IMR-90 (cell line): ENCODE data around the gene OR2A25. TPM values are rescaled to one million over a fixed set of nuclear protein-coding genes. Genes with fewer than 3 reads are reported as not detected.

ENCODE experiments used
- ATAC-seq: fragments of 200-7000 bp; cut with Tn5 transposase; 2 replicates; pipeline ENCODE4 v1.9.1; 2020; ENCODE audit warnings: low read depth, mild to moderate bottlenecking, moderate library complexity
- BruUV-seq: library from RNA; stranded (reverse); fragments of 400-500 nt; replicated peaks from 2 replicates; lab custom pipeline; 2021; lab: Mats Ljungman, UMichigan
- CTCF ChIA-PET: fragments of 300-600 bp; formaldehyde crosslinking; extraction: SDS; loops from one replicate; lab custom pipeline; 2021; ENCODE audit warnings: antibody characterized with exemption; lab: Yijun Ruan, JAX
- POLR2A ChIA-PET: fragments of 300-600 bp; sonication (Branson Sonifier 250); formaldehyde crosslinking; loops from one replicate; lab custom pipeline; 2022; ENCODE audit warnings: antibody characterized with exemption; ENCODE audit not compliant: unreplicated experiment; lab: Charles Lee
- DNase-seq: peaks from one replicate; pipeline ENCODE4 v3.0.0; 2013
- H2AFZ ChIP-seq: replicated peaks from 2 replicates; pipeline ENCODE3; 2013; ENCODE audit warnings: low read length, mild to moderate bottlenecking; ENCODE audit not compliant: poor library complexity
- H2AK5ac ChIP-seq: 2 replicates; pipeline ENCODE4 v1.6.1; 2013; ENCODE audit warnings: low read depth, low read length, inconsistent platforms
- H2AK9ac ChIP-seq: replicated peaks from 2 replicates; pipeline ENCODE3; 2013; ENCODE audit warnings: mild to moderate bottlenecking, low read depth, low read length, moderate library complexity; ENCODE audit not compliant: poor library complexity
- H2BK120ac ChIP-seq: 2 replicates; pipeline ENCODE4 v1.6.1; 2013; ENCODE audit warnings: low read depth, low read length, inconsistent platforms
- H2BK15ac ChIP-seq: 3 replicates; pipeline ENCODE4 v1.6.1; 2013; ENCODE audit warnings: low read depth, low read length, inconsistent platforms
- H2BK20ac ChIP-seq: 2 replicates; pipeline ENCODE4 v1.6.1; 2013; ENCODE audit warnings: low read depth, mild to moderate bottlenecking, inconsistent platforms, low read length, moderate library complexity
- H2BK5ac ChIP-seq: 2 replicates; pipeline ENCODE4 v1.6.1; 2013; ENCODE audit warnings: mild to moderate bottlenecking, low read depth, low read length, inconsistent platforms; ENCODE audit not compliant: poor library complexity, severe bottlenecking
- H3K14ac ChIP-seq: replicated peaks from 2 replicates; pipeline ENCODE4 v1.6.1; 2013; ENCODE audit warnings: low read depth, low read length, inconsistent platforms
- H3K18ac ChIP-seq: 2 replicates; pipeline ENCODE4 v1.6.1; 2013; ENCODE audit warnings: low read depth, low read length, control low read depth
- H3K23ac ChIP-seq: 2 replicates; pipeline ENCODE4 v1.6.1; 2013; ENCODE audit warnings: low read depth, low read length, inconsistent platforms
- H3K27ac ChIP-seq: 2 replicates; pipeline ENCODE4 v1.5.1; 2013; ENCODE audit warnings: mild to moderate bottlenecking, control low read depth, low read length; ENCODE audit not compliant: insufficient read depth
- H3K27me3 ChIP-seq: 2 replicates; pipeline ENCODE4 v1.6.1; 2013; ENCODE audit warnings: low read length; ENCODE audit not compliant: control insufficient read depth, insufficient read depth
- H3K36me3 ChIP-seq: 2 replicates; pipeline ENCODE4 v1.6.1; 2013; ENCODE audit warnings: low read length, mixed read lengths; ENCODE audit not compliant: control insufficient read depth, insufficient read depth
- H3K4ac ChIP-seq: 2 replicates; pipeline ENCODE4 v1.6.1; 2013; ENCODE audit warnings: low read depth, low read length, inconsistent platforms
- H3K4me1 ChIP-seq: 2 replicates; pipeline ENCODE4 v1.6.1; 2013; ENCODE audit warnings: low read length, mixed read lengths; ENCODE audit not compliant: control insufficient read depth, insufficient read depth
- H3K4me2 ChIP-seq: 2 replicates; pipeline ENCODE4 v1.6.1; 2013; ENCODE audit warnings: low read depth, mild to moderate bottlenecking, control low read depth, low read length, moderate library complexity
- H3K4me3 ChIP-seq: 2 replicates; pipeline ENCODE4 v1.5.1; 2013; ENCODE audit warnings: low read depth, mild to moderate bottlenecking, control low read depth, low read length, moderate library complexity; ENCODE audit not compliant: insufficient read depth
- H3K56ac ChIP-seq: 2 replicates; pipeline ENCODE4 v1.6.1; 2013; ENCODE audit warnings: low read length, inconsistent platforms; ENCODE audit not compliant: insufficient read depth; ENCODE audit errors: extremely low read depth
- H3K79me1 ChIP-seq, 2 experiments: 2 replicates each; pipeline ENCODE4 v1.6.1; 2013; ENCODE audit warnings: low read length in 2 of 2, inconsistent platforms in 1 of 2, low read depth in 1 of 2
- H3K9ac ChIP-seq: 2 replicates; pipeline ENCODE4 v1.6.1; 2013; ENCODE audit warnings: low read depth, low read length, control low read depth
- H3K9me1 ChIP-seq: 2 replicates; pipeline ENCODE4 v1.6.1; 2013; ENCODE audit warnings: low read length, inconsistent platforms; ENCODE audit not compliant: insufficient read depth
- H3K9me3 ChIP-seq: 2 replicates; pipeline ENCODE4 v1.6.1; 2013; ENCODE audit warnings: low read length; ENCODE audit not compliant: control insufficient read depth, insufficient read depth
- H4K20me1 ChIP-seq: 2 replicates; pipeline ENCODE4 v1.6.1; 2013; ENCODE audit warnings: low read length, inconsistent platforms; ENCODE audit not compliant: insufficient read depth
- H4K5ac ChIP-seq: 2 replicates; pipeline ENCODE4 v1.6.1; 2013; ENCODE audit warnings: mild to moderate bottlenecking, low read depth, low read length, control low read depth
- H4K8ac ChIP-seq, 2 experiments: 2 replicates each; pipeline ENCODE4 v1.6.1; 2013; ENCODE audit warnings: low read depth in 2 of 2, low read length in 2 of 2, control low read depth in 1 of 2, inconsistent platforms in 1 of 2
- H4K91ac ChIP-seq: 2 replicates; pipeline ENCODE4 v1.6.1; 2013; ENCODE audit warnings: low read depth, low read length, inconsistent platforms; ENCODE audit not compliant: insufficient read depth
- BHLHE40 ChIP-seq: fragments of 150-350 bp; IDR thresholded peaks from 2 replicates; pipeline ENCODE4 v1.6.1; 2016; ENCODE audit warnings: mild to moderate bottlenecking, low read depth, low read length
- MAFK ChIP-seq: IDR thresholded peaks from 2 replicates; pipeline ENCODE4 v1.6.1; 2012; ENCODE audit warnings: low read depth, low read length, improper control_type of control experiment
- NFE2L2 ChIP-seq: fragments of 150-350 bp; IDR thresholded peaks from 2 replicates; pipeline ENCODE4 v1.6.1; 2016; ENCODE audit warnings: low read depth, mild to moderate bottlenecking, low read length
- POLR2A ChIP-seq: IDR thresholded peaks from 2 replicates; pipeline ENCODE4 v1.6.1; 2012; ENCODE audit warnings: mild to moderate bottlenecking, low read depth, low read length
- RCOR1 ChIP-seq: IDR thresholded peaks from 2 replicates; pipeline ENCODE4 v1.6.1; 2012; ENCODE audit warnings: mild to moderate bottlenecking, low read length, improper control_type of control experiment; ENCODE audit not compliant: insufficient replicate concordance
- RFX5 ChIP-seq: IDR thresholded peaks from 2 replicates; pipeline ENCODE4 v1.8.0; 2012; ENCODE audit warnings: low read depth, mild to moderate bottlenecking, low read length, moderate library complexity
- WGBS, 2 experiments: methylation state at CpG; one replicate each; pipeline versions ENCODE4 v1.1.5 to v1.1.7; 2013; ENCODE audit warnings: missing lambda C conversion rate in 2 of 2; ENCODE audit not compliant: insufficient read length in 1 of 2; ENCODE audit errors: extremely low coverage in 2 of 2; 5-methylcytosine and 5-hydroxymethylcytosine counted together
- dilution Hi-C: fragments of 300-500 bp; cut with HindIII; formaldehyde crosslinking; loops from one replicate; pipeline ENCODE4 v1.14.3; 2018; ENCODE audit warnings: low sequenced_read_pairs; ENCODE audit not compliant: unreplicated experiment
- in situ Hi-C: fragments of 300-500 bp; cut with MboI; formaldehyde crosslinking; loops from 3 replicates; pipeline ENCODE4 v1.14.3; 2019; ENCODE audit warnings: low sequenced_read_pairs, inconsistent platforms, mixed read lengths
- intact Hi-C: fragments of 100-400 bp; cut with micrococcal nuclease; formaldehyde crosslinking; loops from 2 replicates; pipeline ENCODE4 v1.10.0; 2022
- polyA plus RNA-seq, 3 experiments: library from polyadenylated mRNA; depleted of rRNA; stranded (reverse); fragments of >200 nt; gene quantifications; 2 replicates each; pipeline ENCODE4 v1.2.3, GENCODE V29; 2012; ENCODE audit warnings: low replicate concordance in 1 of 3
- total RNA-seq: library from RNA; depleted of rRNA; stranded (reverse); fragments of >200 nt; gene quantifications from 2 replicates; pipeline ENCODE4 v1.2.3, GENCODE V29; 2012
- TF ChIP-seq, protein P1 (sequence below): conservative IDR thresholded peaks from 2 replicates; pipeline ENCODE4 v1.5.1; 2012; ENCODE audit warnings: mild to moderate bottlenecking, low read depth, low read length, improper control_type of control experiment
- TF ChIP-seq, protein P2 (sequence below): fragments of 150-350 bp; IDR thresholded peaks from 2 replicates; pipeline ENCODE4 v1.6.1; 2016; ENCODE audit warnings: low read depth, mild to moderate bottlenecking, low read length, moderate library complexity, borderline replicate concordance
- TF ChIP-seq, protein P3 (sequence below): fragments of 150-350 bp; IDR thresholded peaks from 2 replicates; pipeline ENCODE4 v1.6.1; 2017; ENCODE audit warnings: mild to moderate bottlenecking, antibody characterized with exemption, low read length, low read depth

OR2A25 gene
- total and polyA plus RNA-seq, 2 of the 4 experiments (the other 2 are of a cell fraction): not detected

DNA sequence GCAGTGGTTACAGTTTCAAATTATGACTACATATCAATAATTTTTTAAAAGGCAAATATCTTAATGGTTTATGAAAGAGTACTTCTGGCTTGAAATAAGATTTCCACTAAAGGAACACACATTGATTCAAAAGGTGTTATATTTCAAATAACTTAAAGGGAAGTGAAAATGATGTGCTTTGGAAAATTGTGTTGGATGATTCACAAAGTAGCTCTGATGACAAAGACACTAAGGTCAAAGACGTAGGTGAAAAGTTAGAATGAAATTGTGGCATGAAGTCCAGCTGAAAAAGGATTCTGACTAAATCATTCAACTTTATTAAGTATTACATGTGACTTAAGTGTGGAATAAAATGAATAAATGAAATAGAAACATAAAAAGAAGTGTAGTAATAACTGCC lies 41.6 kb upstream of the OR2A25 start:
- H3K14ac ChIP-seq: no peak overlapping the region
- DNase-seq: no peak
- no peak overlapping the region for H3K4me2 ChIP-seq
- H2BK15ac ChIP-seq: no peak overlapping the region
- no peak overlapping the region for H4K8ac ChIP-seq
- H2BK20ac ChIP-seq: no peak overlapping the region
- H4K5ac ChIP-seq: no peak overlapping the region
- H3K27ac ChIP-seq: no peak overlapping the region
- H3K23ac ChIP-seq: no peak overlapping the region
- no peak overlapping the region for H3K4me3 ChIP-seq
- dilution Hi-C loops (no loop called here), in situ Hi-C loops (no loop called here), intact Hi-C loops (loop anchor here (1.0 to 5.0 kb wide), 2 partner anchors 99 to 127 kb away; no protein-coding TSS in a partner anchor)
- no peak overlapping the region for H2AK5ac ChIP-seq
- H3K9me3 ChIP-seq: no peaks in the 10 kb centered on the region
- ChIA-PET CTCF (interaction anchor here (0.5 kb wide), 1 partner anchor 10 kb away, joined by 3 read pairs; no protein-coding TSS in a partner anchor), POLR2A (no interaction called here)
- no peaks in the 10 kb centered on the region for H3K79me1 ChIP-seq
- no peaks in the 10 kb centered on the region for H3K9me1 ChIP-seq
- no peaks in the 10 kb centered on the region for H3K36me3 ChIP-seq
- TF ChIP-seq, protein P1, sequence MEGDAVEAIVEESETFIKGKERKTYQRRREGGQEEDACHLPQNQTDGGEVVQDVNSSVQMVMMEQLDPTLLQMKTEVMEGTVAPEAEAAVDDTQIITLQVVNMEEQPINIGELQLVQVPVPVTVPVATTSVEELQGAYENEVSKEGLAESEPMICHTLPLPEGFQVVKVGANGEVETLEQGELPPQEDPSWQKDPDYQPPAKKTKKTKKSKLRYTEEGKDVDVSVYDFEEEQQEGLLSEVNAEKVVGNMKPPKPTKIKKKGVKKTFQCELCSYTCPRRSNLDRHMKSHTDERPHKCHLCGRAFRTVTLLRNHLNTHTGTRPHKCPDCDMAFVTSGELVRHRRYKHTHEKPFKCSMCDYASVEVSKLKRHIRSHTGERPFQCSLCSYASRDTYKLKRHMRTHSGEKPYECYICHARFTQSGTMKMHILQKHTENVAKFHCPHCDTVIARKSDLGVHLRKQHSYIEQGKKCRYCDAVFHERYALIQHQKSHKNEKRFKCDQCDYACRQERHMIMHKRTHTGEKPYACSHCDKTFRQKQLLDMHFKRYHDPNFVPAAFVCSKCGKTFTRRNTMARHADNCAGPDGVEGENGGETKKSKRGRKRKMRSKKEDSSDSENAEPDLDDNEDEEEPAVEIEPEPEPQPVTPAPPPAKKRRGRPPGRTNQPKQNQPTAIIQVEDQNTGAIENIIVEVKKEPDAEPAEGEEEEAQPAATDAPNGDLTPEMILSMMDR: no peak
- no peak for TF ChIP-seq RCOR1
- TF ChIP-seq MAFK: no peak
- TF ChIP-seq, protein P2, sequence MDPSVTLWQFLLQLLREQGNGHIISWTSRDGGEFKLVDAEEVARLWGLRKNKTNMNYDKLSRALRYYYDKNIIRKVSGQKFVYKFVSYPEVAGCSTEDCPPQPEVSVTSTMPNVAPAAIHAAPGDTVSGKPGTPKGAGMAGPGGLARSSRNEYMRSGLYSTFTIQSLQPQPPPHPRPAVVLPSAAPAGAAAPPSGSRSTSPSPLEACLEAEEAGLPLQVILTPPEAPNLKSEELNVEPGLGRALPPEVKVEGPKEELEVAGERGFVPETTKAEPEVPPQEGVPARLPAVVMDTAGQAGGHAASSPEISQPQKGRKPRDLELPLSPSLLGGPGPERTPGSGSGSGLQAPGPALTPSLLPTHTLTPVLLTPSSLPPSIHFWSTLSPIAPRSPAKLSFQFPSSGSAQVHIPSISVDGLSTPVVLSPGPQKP: no peak
- TF ChIP-seq, protein P3, sequence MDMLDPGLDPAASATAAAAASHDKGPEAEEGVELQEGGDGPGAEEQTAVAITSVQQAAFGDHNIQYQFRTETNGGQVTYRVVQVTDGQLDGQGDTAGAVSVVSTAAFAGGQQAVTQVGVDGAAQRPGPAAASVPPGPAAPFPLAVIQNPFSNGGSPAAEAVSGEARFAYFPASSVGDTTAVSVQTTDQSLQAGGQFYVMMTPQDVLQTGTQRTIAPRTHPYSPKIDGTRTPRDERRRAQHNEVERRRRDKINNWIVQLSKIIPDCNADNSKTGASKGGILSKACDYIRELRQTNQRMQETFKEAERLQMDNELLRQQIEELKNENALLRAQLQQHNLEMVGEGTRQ: no peak
- TF ChIP-seq NFE2L2: no peak
- TF ChIP-seq POLR2A: no peak
- no peak for TF ChIP-seq BHLHE40
- TF ChIP-seq RFX5: no peak
- H3K4me1 ChIP-seq: no peaks in the 10 kb centered on the region
- ATAC-seq: no peak
- no peaks in the 10 kb centered on the region for H4K20me1 ChIP-seq
- no CpG with 5 or more reads among the region's 1 CpG for WGBS, 2 experiments
- no peak overlapping the region for H3K56ac ChIP-seq
- H3K18ac ChIP-seq: no peak overlapping the region
- no peak overlapping the region for H2AK9ac ChIP-seq
- H2BK120ac ChIP-seq: no peak overlapping the region
- no peaks in the 10 kb centered on the region; the same call in 1 of the 2 replicates for H3K27me3 ChIP-seq
- BruUV-seq: no TSS peak
- no peak overlapping the region for H4K91ac ChIP-seq
- no peak overlapping the region for H3K4ac ChIP-seq
- H2AFZ ChIP-seq: no peak overlapping the region
- no peak overlapping the region for H3K9ac ChIP-seq
- no peak overlapping the region for H2BK5ac ChIP-seq
